Anterior cingulate cortex (tissue), 58 donors: Measurements from ENCODE around the gene RAET1E.
"Not testable (repeated sequence)": the region's sequence is repeated elsewhere in the genome, so short reads cannot be mapped to it uniquely, and the experiment has no call there.

Experiments
- DNase-seq, 58 donors: peaks; one replicate each; lab custom pipeline; 2025; lab: John Stamatoyannopoulos, UW

Gene RAET1E

DNA sequence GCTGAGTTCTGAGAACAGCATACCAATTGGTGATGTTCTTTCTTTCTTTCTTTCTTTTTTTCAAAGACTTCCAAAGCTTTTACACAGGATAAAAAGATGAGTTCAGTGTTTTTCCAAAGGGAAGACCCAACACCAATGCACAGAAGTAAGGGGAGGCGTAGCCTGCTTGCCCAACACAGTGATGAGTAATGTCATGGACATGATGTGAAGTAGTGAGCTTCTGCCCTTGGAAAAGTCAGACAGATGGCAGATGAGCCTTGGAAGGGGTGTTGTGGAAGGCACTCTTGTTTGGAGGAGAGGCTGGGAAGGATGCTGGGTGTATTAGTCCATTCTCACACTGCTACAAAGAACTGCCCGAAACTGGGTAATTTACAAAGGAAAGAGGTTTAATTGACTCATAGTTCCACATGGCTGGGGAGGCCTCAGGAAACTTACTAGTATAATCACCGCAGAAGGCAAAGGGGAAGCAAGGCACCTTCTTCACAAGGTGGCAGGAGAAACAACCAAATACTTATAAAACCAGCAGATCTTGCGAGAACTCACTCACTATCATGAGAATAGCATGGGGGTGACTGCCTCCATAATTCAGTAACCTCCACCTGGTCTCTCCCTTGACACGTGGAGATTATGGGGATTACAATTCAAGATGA lies 46.3 kb downstream of the RAET1E start:
- DNase-seq: peak in 1 of 58 donors; percentile 14

DNA sequence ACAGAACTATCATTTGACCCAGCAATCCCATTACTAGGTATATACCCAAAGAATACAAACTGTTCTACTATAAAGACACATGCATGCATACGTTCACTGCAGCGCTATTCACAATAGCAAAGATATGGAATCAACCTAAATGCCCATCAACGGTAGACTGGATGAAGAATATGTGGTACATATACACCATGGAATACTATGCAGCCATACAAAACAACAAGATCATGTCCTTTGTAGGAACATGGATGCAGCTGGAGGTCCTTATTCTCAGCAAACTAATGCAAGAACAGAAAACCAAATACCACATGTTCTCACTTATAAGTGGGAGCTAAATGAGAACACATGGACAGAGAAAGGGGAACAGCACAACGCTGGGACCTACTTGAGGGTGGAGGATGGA lies 49.6 kb downstream of the RAET1E start:
- DNase-seq: not testable (repeated sequence)
